ENCODE results near the gene MMP3.

DNA sequence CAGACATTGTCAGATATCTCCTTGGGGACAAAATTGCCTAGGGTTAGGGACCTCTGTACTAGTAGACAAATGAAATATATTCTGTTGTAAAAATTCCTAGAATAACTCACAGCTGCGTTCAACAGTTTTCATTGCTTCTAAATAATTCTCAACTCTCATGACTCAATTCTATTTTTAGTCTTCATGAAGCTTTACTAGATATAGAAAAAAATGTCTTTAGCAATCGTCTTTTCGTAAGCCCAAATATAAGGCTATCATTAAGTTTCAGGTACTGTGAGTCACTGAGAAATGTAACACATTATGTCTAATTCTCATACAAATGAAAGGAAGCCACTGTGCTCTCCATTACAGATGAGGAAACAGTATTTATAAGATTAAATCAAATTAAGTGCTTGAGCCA lies 24.9 kb upstream of the MMP3 start:
- TF ChIP-seq, protein P1, sequence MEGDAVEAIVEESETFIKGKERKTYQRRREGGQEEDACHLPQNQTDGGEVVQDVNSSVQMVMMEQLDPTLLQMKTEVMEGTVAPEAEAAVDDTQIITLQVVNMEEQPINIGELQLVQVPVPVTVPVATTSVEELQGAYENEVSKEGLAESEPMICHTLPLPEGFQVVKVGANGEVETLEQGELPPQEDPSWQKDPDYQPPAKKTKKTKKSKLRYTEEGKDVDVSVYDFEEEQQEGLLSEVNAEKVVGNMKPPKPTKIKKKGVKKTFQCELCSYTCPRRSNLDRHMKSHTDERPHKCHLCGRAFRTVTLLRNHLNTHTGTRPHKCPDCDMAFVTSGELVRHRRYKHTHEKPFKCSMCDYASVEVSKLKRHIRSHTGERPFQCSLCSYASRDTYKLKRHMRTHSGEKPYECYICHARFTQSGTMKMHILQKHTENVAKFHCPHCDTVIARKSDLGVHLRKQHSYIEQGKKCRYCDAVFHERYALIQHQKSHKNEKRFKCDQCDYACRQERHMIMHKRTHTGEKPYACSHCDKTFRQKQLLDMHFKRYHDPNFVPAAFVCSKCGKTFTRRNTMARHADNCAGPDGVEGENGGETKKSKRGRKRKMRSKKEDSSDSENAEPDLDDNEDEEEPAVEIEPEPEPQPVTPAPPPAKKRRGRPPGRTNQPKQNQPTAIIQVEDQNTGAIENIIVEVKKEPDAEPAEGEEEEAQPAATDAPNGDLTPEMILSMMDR (tag by site-specific recombination; IDR thresholded peaks at IDR 0.05): no peak
- TF ChIP-seq, protein P2, sequence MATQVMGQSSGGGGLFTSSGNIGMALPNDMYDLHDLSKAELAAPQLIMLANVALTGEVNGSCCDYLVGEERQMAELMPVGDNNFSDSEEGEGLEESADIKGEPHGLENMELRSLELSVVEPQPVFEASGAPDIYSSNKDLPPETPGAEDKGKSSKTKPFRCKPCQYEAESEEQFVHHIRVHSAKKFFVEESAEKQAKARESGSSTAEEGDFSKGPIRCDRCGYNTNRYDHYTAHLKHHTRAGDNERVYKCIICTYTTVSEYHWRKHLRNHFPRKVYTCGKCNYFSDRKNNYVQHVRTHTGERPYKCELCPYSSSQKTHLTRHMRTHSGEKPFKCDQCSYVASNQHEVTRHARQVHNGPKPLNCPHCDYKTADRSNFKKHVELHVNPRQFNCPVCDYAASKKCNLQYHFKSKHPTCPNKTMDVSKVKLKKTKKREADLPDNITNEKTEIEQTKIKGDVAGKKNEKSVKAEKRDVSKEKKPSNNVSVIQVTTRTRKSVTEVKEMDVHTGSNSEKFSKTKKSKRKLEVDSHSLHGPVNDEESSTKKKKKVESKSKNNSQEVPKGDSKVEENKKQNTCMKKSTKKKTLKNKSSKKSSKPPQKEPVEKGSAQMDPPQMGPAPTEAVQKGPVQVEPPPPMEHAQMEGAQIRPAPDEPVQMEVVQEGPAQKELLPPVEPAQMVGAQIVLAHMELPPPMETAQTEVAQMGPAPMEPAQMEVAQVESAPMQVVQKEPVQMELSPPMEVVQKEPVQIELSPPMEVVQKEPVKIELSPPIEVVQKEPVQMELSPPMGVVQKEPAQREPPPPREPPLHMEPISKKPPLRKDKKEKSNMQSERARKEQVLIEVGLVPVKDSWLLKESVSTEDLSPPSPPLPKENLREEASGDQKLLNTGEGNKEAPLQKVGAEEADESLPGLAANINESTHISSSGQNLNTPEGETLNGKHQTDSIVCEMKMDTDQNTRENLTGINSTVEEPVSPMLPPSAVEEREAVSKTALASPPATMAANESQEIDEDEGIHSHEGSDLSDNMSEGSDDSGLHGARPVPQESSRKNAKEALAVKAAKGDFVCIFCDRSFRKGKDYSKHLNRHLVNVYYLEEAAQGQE (tag by site-specific recombination; IDR thresholded peaks at IDR 0.05): no peak
- TF ChIP-seq, protein P3, sequence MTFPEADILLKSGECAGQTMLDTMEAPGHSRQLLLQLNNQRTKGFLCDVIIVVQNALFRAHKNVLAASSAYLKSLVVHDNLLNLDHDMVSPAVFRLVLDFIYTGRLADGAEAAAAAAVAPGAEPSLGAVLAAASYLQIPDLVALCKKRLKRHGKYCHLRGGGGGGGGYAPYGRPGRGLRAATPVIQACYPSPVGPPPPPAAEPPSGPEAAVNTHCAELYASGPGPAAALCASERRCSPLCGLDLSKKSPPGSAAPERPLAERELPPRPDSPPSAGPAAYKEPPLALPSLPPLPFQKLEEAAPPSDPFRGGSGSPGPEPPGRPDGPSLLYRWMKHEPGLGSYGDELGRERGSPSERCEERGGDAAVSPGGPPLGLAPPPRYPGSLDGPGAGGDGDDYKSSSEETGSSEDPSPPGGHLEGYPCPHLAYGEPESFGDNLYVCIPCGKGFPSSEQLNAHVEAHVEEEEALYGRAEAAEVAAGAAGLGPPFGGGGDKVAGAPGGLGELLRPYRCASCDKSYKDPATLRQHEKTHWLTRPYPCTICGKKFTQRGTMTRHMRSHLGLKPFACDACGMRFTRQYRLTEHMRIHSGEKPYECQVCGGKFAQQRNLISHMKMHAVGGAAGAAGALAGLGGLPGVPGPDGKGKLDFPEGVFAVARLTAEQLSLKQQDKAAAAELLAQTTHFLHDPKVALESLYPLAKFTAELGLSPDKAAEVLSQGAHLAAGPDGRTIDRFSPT (tag by site-specific recombination; IDR thresholded peaks at IDR 0.05): no peak
- TF ChIP-seq YY1 (tag by site-specific recombination; IDR thresholded peaks at IDR 0.05) (no peak), ZNF510 (tag by site-specific recombination; IDR thresholded peaks at IDR 0.05; ENCODE audit: insufficient replicate concordance) (no peak), ZBTB17 (tag by site-specific recombination; IDR thresholded peaks at IDR 0.05) (no peak), ZNF274 (IDR thresholded peaks at IDR 0.05; ENCODE audit: low read length) (no peak), ZNF274 (tag by site-specific recombination; IDR thresholded peaks at IDR 0.05; ENCODE audit: borderline replicate concordance) (no peak), ZNF114 (tag by site-specific recombination; IDR thresholded peaks at IDR 0.05) (no peak)
- TF ChIP-seq, protein P4, sequence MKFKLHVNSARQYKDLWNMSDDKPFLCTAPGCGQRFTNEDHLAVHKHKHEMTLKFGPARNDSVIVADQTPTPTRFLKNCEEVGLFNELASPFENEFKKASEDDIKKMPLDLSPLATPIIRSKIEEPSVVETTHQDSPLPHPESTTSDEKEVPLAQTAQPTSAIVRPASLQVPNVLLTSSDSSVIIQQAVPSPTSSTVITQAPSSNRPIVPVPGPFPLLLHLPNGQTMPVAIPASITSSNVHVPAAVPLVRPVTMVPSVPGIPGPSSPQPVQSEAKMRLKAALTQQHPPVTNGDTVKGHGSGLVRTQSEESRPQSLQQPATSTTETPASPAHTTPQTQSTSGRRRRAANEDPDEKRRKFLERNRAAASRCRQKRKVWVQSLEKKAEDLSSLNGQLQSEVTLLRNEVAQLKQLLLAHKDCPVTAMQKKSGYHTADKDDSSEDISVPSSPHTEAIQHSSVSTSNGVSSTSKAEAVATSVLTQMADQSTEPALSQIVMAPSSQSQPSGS (tag by site-specific recombination; IDR thresholded peaks at IDR 0.05; ENCODE audit: low read depth): no peak
- TF ChIP-seq, protein P5, sequence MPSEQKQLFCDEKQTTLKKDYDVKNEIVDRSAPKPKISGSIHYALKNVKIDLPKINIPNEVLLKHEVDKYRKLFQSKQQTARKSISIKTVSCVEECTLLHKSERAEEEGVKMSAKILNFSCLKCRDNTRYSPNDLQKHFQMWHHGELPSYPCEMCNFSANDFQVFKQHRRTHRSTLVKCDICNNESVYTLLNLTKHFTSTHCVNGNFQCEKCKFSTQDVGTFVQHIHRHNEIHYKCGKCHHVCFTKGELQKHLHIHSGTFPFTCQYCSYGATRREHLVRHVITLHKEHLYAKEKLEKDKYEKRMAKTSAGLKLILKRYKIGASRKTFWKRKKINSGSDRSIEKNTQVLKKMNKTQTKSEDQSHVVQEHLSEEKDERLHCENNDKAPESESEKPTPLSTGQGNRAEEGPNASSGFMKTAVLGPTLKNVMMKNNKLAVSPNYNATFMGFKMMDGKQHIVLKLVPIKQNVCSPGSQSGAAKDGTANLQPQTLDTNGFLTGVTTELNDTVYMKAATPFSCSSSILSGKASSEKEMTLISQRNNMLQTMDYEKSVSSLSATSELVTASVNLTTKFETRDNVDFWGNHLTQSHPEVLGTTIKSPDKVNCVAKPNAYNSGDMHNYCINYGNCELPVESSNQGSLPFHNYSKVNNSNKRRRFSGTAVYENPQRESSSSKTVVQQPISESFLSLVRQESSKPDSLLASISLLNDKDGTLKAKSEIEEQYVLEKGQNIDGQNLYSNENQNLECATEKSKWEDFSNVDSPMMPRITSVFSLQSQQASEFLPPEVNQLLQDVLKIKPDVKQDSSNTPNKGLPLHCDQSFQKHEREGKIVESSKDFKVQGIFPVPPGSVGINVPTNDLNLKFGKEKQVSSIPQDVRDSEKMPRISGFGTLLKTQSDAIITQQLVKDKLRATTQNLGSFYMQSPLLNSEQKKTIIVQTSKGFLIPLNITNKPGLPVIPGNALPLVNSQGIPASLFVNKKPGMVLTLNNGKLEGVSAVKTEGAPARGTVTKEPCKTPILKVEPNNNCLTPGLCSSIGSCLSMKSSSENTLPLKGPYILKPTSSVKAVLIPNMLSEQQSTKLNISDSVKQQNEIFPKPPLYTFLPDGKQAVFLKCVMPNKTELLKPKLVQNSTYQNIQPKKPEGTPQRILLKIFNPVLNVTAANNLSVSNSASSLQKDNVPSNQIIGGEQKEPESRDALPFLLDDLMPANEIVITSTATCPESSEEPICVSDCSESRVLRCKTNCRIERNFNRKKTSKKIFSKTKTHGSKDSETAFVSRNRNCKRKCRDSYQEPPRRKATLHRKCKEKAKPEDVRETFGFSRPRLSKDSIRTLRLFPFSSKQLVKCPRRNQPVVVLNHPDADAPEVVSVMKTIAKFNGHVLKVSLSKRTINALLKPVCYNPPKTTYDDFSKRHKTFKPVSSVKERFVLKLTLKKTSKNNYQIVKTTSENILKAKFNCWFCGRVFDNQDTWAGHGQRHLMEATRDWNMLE (tag by site-specific recombination; conservative IDR thresholded peaks at IDR 0.05; ENCODE audit: low read depth): no peak
